Measurements from ENCODE around the gene EVX2.

EVX2 gene

GRCh38 chr2:176088937-176089842 lies 5.4 kb upstream of the EVX2 start:
- in situ Hi-C loops (cut with MboI; ENCODE audit: low pct_unique_long_range_greater_than_20kb, low sequenced_read_pairs) = loop anchor here (25.0 kb wide), 2 partner anchors 402 to 727 kb away; no protein-coding TSS in a partner anchor
- no peak for DNase-seq

GRCh38 chr2:176088048-176088936 lies 4.5 kb upstream of the EVX2 start:
- in situ Hi-C loops (cut with MboI; ENCODE audit: low pct_unique_long_range_greater_than_20kb, low sequenced_read_pairs) = loop anchor here (25.0 kb wide), 2 partner anchors 401 to 726 kb away; no protein-coding TSS in a partner anchor

GRCh38 chr2:176087330-176088047 lies 3.7 kb upstream of the EVX2 start:
- in situ Hi-C loops (cut with MboI; ENCODE audit: low pct_unique_long_range_greater_than_20kb, low sequenced_read_pairs) = loop anchor here (25.0 kb wide), 2 partner anchors 400 to 725 kb away; no protein-coding TSS in a partner anchor

More at GRCh38 chr2:176088048-176088936, 4.5 kb upstream of the EVX2 start:
- peak; percentile 59 for DNase-seq

GRCh38 chr2:176085861-176086771 lies 2.4 kb upstream of the EVX2 start:
- DNase-seq = peak; percentile 50
- in situ Hi-C loops (cut with MboI; ENCODE audit: low pct_unique_long_range_greater_than_20kb, low sequenced_read_pairs) = loop anchor here (25.0 kb wide), 2 partner anchors 399 to 724 kb away; no protein-coding TSS in a partner anchor

More at GRCh38 chr2:176087330-176088047, 3.7 kb upstream of the EVX2 start:
- no peak for DNase-seq

GRCh38 chr2:176085120-176085788 lies 1.5 kb upstream of the EVX2 start:
- in situ Hi-C loops (cut with MboI; ENCODE audit: low pct_unique_long_range_greater_than_20kb, low sequenced_read_pairs) = loop anchor here (25.0 kb wide), 2 partner anchors 398 to 723 kb away; no protein-coding TSS in a partner anchor
- no peak for DNase-seq

GRCh38 chr2:176084611-176085119 lies 903 bp upstream of the EVX2 start:
- in situ Hi-C loops (cut with MboI; ENCODE audit: low pct_unique_long_range_greater_than_20kb, low sequenced_read_pairs) = loop anchor here (25.0 kb wide), 2 partner anchors 397 to 722 kb away; no protein-coding TSS in a partner anchor
- no peak for DNase-seq

GRCh38 chr2:176082824-176083751 lies 674 bp downstream of the EVX2 start:
- in situ Hi-C loops (cut with MboI; ENCODE audit: low pct_unique_long_range_greater_than_20kb, low sequenced_read_pairs) = loop anchor here (25.0 kb wide), 2 partner anchors 396 to 721 kb away; no protein-coding TSS in a partner anchor
- DNase-seq = no peak

- no peak for DNase-seq
- in situ Hi-C loops (cut with MboI; ENCODE audit: low pct_unique_long_range_greater_than_20kb, low sequenced_read_pairs) = loop anchor here (25.0 kb wide), 2 partner anchors 395 to 720 kb away; no protein-coding TSS in a partner anchor
Observed at GRCh38 chr2:176082525-176082823, 1.3 kb downstream of the EVX2 start.

GRCh38 chr2:176081837-176082524 lies 1.8 kb downstream of the EVX2 start:
- no peak for DNase-seq
- in situ Hi-C loops (cut with MboI; ENCODE audit: low pct_unique_long_range_greater_than_20kb, low sequenced_read_pairs) = loop anchor here (25.0 kb wide), 2 partner anchors 395 to 720 kb away; no protein-coding TSS in a partner anchor

- in situ Hi-C loops (cut with MboI; ENCODE audit: low pct_unique_long_range_greater_than_20kb, low sequenced_read_pairs) = loop anchor here (25.0 kb wide), 2 partner anchors 394 to 719 kb away; no protein-coding TSS in a partner anchor
Observed at GRCh38 chr2:176081376-176081836, 2.4 kb downstream of the EVX2 start.

GRCh38 chr2:176080540-176081375 lies 3.0 kb downstream of the EVX2 start:
- peak; percentile 60 for DNase-seq
- in situ Hi-C loops (cut with MboI; ENCODE audit: low pct_unique_long_range_greater_than_20kb, low sequenced_read_pairs) = loop anchor here (25.0 kb wide), 2 partner anchors 393 to 718 kb away; no protein-coding TSS in a partner anchor

More at GRCh38 chr2:176081376-176081836, 2.4 kb downstream of the EVX2 start:
- no peak for DNase-seq

- DNase-seq = peak; percentile 87
- in situ Hi-C loops (cut with MboI; ENCODE audit: low pct_unique_long_range_greater_than_20kb, low sequenced_read_pairs) = loop anchor here (25.0 kb wide), 2 partner anchors 393 to 718 kb away; no protein-coding TSS in a partner anchor
Observed at GRCh38 chr2:176079831-176080539, 3.8 kb downstream of the EVX2 start.

GRCh38 chr2:176079285-176079830 lies 4.4 kb downstream of the EVX2 start:
- in situ Hi-C loops (cut with MboI; ENCODE audit: low pct_unique_long_range_greater_than_20kb, low sequenced_read_pairs) = loop anchor here (25.0 kb wide), 2 partner anchors 392 to 717 kb away; no protein-coding TSS in a partner anchor
- no peak for DNase-seq
